Loucy (cell line): ENCODE measurements around the gene PRM3.

ENCODE experiments used
- H2AFZ ChIP-seq: fragments of 200-600 bp; sonication (generic); 2 replicates; pipeline ENCODE4 v1.6.0; 2016; ENCODE audit warnings: antibody characterized with exemption, mild to moderate bottlenecking, low read length, moderate library complexity
- H3F3A ChIP-seq: fragments of 200-600 bp; 2 replicates; pipeline ENCODE4 v1.6.0; 2016; ENCODE audit warnings: antibody characterized with exemption, low read depth, mild to moderate bottlenecking
- H3K27me3 ChIP-seq: fragments of 200-600 bp; sonication (generic); 2 replicates; pipeline ENCODE4 v1.6.1; 2014; ENCODE audit warnings: low read length, mild to moderate bottlenecking; ENCODE audit not compliant: insufficient read depth, poor library complexity, severe bottlenecking
- H3K36me3 ChIP-seq: fragments of 200-600 bp; sonication (generic); 2 replicates; pipeline ENCODE4 v1.6.1; 2016; ENCODE audit warnings: low read length; ENCODE audit not compliant: insufficient read depth
- H3K4me1 ChIP-seq: fragments of 200-600 bp; sonication (generic); 2 replicates; pipeline ENCODE4 v1.5.1; 2014; ENCODE audit warnings: low read length, mild to moderate bottlenecking; ENCODE audit not compliant: insufficient read depth, poor library complexity, severe bottlenecking
- H3K4me2 ChIP-seq: fragments of 200-600 bp; sonication (generic); 2 replicates; pipeline ENCODE4 v1.6.0; 2014; ENCODE audit warnings: antibody characterized with exemption, low read length, low read depth, mild to moderate bottlenecking; ENCODE audit not compliant: poor library complexity, severe bottlenecking
- H3K4me3 ChIP-seq: fragments of 200-600 bp; sonication (generic); 2 replicates; pipeline ENCODE4 v1.5.1; 2014; ENCODE audit warnings: low read length, mild to moderate bottlenecking, mixed read lengths; ENCODE audit not compliant: poor library complexity, severe bottlenecking
- H3K79me2 ChIP-seq: fragments of 200-600 bp; sonication (generic); 2 replicates; pipeline ENCODE4 v1.6.1; 2014; ENCODE audit warnings: low read length; ENCODE audit not compliant: insufficient read depth
- H3K9ac ChIP-seq: fragments of 200-600 bp; sonication (generic); 2 replicates; pipeline ENCODE4 v1.6.0; 2014; ENCODE audit warnings: mild to moderate bottlenecking, low read depth, low read length, moderate library complexity; ENCODE audit not compliant: poor library complexity, severe bottlenecking
- H3K9me2 ChIP-seq: fragments of 200-600 bp; sonication (generic); replicated peaks from 2 replicates; pipeline ENCODE4 v1.6.1; 2016; ENCODE audit warnings: low read depth, low read length, mixed read lengths
- H3K9me3 ChIP-seq: fragments of 200-600 bp; sonication (generic); 2 replicates; pipeline ENCODE4 v1.6.1; 2014; ENCODE audit warnings: mild to moderate bottlenecking, antibody characterized with exemption, low read length, low read depth; ENCODE audit not compliant: insufficient read depth
- H4K20me1 ChIP-seq: fragments of 200-600 bp; sonication (generic); 2 replicates; pipeline ENCODE4 v1.6.0; 2014; ENCODE audit warnings: antibody characterized with exemption, low read length, mild to moderate bottlenecking; ENCODE audit not compliant: insufficient read depth, poor library complexity, severe bottlenecking
- EZH2phosphoT487 ChIP-seq: fragments of 200-600 bp; IDR thresholded peaks from 2 replicates; pipeline ENCODE4 v1.6.1; 2018; ENCODE audit warnings: antibody characterized with exemption, mild to moderate bottlenecking, moderate library complexity, borderline replicate concordance
- TF ChIP-seq, protein P1 (sequence below): fragments of 200-600 bp; sonication (generic); conservative IDR thresholded peaks from 2 replicates; pipeline ENCODE4 v1.5.1; 2014; ENCODE audit warnings: mild to moderate bottlenecking, antibody characterized with exemption, low read length

The PRM3 gene

DNA sequence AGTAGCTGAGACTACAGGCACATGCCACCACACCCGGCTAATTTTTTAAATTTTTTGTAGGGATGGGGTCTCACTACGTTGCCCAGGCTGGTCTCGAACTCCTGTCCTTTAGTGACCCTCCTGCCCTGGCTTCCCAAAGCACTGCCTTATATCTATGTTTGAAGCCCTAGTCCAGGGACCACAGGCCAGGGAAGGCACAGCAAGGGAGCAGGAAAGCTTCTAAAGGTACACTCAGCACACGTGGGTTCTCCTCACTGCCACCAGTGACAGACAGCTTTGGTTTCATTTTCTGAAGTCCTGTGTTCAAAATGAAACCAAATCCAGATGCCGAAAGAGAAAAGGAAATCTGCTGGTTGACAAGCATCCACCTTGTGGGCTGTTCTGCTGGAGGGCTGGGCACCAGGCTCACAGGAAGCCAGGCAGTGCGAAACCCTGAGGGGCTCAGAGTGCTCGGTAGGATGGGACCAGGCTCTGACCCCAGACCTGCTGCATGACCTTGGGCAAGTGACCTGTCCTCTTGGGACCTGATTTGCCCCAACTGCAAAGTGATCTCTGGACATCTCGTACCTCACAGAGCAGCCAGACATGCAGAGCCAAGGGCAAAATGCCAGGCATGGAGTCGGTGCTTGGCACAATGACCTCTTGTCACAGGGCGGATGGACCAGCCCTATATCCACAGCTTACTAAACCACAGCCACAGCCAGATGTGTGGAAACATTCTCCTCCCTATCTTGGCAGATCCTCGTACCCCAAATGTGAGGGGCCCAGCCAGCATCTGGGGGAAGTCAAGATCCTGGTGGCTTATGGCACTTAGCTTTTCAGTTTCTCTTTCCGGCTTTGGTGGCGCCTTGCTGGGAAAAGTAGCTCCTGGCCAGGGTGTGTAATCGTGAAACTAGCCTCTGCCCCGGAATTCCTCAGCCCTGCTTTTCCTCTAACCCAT is 14.6 kb downstream of the PRM3 start:
- peaks cover 8% of the 10 kb centered on the region for H3K4me1 ChIP-seq
- H3K4me3 ChIP-seq: no peak overlapping the region

DNA sequence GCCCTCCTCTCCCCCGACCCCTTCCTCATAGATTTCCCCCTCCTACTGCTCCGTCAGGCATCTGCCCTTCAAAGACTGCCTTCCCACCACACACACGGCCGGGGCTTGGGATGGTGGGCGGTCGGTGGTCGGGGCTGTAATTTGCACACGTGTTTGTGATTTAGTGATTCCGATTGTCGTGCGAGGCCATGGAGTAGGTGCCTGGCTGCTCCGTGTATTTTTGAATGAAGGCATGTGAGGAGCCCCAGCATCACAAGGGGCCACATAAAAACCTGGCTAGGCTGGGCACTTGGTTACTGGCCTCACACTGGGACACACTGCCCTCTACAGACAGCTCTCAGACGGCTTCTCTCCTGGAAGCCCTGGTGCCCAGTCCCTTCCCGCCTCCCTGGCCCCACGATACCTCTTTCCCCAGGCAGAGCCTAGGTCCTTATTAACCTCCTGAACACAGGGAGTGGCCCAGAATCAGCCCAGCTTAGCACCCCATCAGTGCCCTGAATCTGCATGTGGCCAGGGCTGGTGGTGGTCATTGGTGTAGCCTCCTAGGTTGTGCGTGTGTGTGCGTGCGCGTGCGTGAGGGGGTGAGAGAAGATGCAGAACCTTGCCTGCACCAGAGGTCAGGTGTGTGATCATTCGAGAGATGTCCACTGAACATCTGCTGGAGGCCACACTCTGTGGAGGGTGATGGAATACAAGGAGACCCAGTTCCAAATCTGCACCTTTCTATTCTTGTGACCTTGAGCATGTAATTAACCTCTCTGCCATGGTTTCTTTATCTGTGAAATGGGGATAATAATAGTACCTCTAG is 16.1 kb downstream of the PRM3 start:
- H3K4me3 ChIP-seq: peak overlapping the region; percentile 87
- no peaks in the 10 kb centered on the region for H3F3A ChIP-seq
- H2AFZ ChIP-seq: no peak overlapping the region
- no peaks in the 10 kb centered on the region for H3K9me2 ChIP-seq
- peaks cover 28% of the 10 kb centered on the region for H3K79me2 ChIP-seq
- peaks cover 21% of the 10 kb centered on the region for H3K4me1 ChIP-seq
- H3K9me3 ChIP-seq: no peaks in the 10 kb centered on the region
- H3K36me3 ChIP-seq: no peaks in the 10 kb centered on the region
- TF ChIP-seq, protein P1, sequence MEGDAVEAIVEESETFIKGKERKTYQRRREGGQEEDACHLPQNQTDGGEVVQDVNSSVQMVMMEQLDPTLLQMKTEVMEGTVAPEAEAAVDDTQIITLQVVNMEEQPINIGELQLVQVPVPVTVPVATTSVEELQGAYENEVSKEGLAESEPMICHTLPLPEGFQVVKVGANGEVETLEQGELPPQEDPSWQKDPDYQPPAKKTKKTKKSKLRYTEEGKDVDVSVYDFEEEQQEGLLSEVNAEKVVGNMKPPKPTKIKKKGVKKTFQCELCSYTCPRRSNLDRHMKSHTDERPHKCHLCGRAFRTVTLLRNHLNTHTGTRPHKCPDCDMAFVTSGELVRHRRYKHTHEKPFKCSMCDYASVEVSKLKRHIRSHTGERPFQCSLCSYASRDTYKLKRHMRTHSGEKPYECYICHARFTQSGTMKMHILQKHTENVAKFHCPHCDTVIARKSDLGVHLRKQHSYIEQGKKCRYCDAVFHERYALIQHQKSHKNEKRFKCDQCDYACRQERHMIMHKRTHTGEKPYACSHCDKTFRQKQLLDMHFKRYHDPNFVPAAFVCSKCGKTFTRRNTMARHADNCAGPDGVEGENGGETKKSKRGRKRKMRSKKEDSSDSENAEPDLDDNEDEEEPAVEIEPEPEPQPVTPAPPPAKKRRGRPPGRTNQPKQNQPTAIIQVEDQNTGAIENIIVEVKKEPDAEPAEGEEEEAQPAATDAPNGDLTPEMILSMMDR: peak; percentile 60
- TF ChIP-seq EZH2phosphoT487: no peak
- peak overlapping the region; percentile 75 for H3K9ac ChIP-seq
- H3K4me2 ChIP-seq: peak overlapping the region; percentile 83
- peaks cover 6% of the 10 kb centered on the region for H4K20me1 ChIP-seq
- H3K27me3 ChIP-seq: no peaks in the 10 kb centered on the region

More for the DNA sequence above, 14.6 kb downstream of the PRM3 start:
- Histone ChIP-seq H3K9me2 (no peaks in the 10 kb centered on the region), H4K20me1 (peaks cover 4% of the 10 kb centered on the region), H3K79me2 (peaks cover 15% of the 10 kb centered on the region), H2AFZ (no peak overlapping the region), H3K36me3 (no peaks in the 10 kb centered on the region), H3F3A (no peaks in the 10 kb centered on the region), H3K9ac (no peak overlapping the region), H3K27me3 (no peaks in the 10 kb centered on the region), H3K9me3 (no peaks in the 10 kb centered on the region), H3K4me2 (peak overlapping the region; percentile 20)
- TF ChIP-seq, protein P1: no peak
- no peak for TF ChIP-seq EZH2phosphoT487

DNA sequence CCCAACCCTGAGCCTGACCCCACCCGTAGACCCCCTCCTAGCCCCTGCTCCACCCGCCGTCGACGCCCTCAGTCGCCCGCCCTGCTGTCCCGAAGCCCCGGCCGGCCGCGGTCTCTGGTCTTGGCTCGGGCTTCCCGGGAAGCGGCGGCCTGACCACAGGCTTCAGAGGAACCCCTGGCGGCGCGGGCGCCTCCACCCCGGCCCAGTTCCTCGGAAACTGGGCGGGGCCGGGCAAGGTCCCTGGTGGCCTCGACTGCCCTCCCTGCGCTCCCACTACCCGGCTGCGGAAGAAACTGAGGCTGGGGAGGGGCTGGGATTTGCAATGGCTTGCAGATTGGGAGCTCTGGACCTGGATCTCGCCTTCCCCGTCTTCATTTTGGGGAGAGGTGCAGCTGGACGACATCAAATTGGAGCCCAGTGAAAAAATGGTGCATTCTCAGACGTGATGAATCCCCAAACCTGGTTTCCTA is 16.7 kb downstream of the PRM3 start:
- H3K4me3 ChIP-seq: peak overlapping the region; percentile 87
- peaks cover 29% of the 10 kb centered on the region for H3K79me2 ChIP-seq
- no peaks in the 10 kb centered on the region for H3F3A ChIP-seq
- H3K4me1 ChIP-seq: peaks cover 21% of the 10 kb centered on the region
- no peaks in the 10 kb centered on the region for H3K9me3 ChIP-seq
- H3K27me3 ChIP-seq: no peaks in the 10 kb centered on the region
- peak overlapping the region; percentile 75 for H3K9ac ChIP-seq
- H3K4me2 ChIP-seq: peak overlapping the region; percentile 83
- H4K20me1 ChIP-seq: peaks cover 6% of the 10 kb centered on the region
- H3K36me3 ChIP-seq: no peaks in the 10 kb centered on the region
- H3K9me2 ChIP-seq: no peaks in the 10 kb centered on the region
- TF ChIP-seq, protein P1: no peak
- no peak for TF ChIP-seq EZH2phosphoT487
- 0 out of 2 replicates have a peak overlapping the region, but pooled peaks have one; percentile 86 for H2AFZ ChIP-seq
